ENCODE measurements around the gene TM4SF20. TPM values are rescaled to one million over a fixed set of nuclear protein-coding genes. Genes with fewer than 3 reads are reported as not detected.
A peak's percentile ranks its signal among the peaks of the same experiment; 100 is the strongest.
"Not testable (repeated sequence)": the region's sequence is repeated elsewhere in the genome, so short reads cannot be mapped to it uniquely, and the experiment has no call there.

The TM4SF20 gene
- polyA plus RNA-seq, 3 donors, result not detected

GRCh38 chr2:227365833-227366232 is 13.3 kb downstream of the TM4SF20 start:
- Histone ChIP-seq H3K36me3 (replicated peaks in 1 of 2; ENCODE audit: control insufficient read depth in 1 of 2, insufficient read depth in 2 of 2, low read length in 2 of 2) (peaks cover 0 to 9% of the 10 kb centered on the region in 2 donors), H4K20me1 (ENCODE audit: insufficient read depth, low read length) (no peaks in the 10 kb centered on the region), H2AFZ (ENCODE audit: insufficient read depth, low read depth, low read length, poor library complexity, severe bottlenecking) (no peak overlapping the region), H3K79me2 (ENCODE audit: insufficient read depth, low read length) (no peaks in the 10 kb centered on the region), H3K27ac (ENCODE audit: low read depth in 1 of 2, low read length in 2 of 2) (no peak overlapping the region), H3K4me3 (replicated peaks in 1 of 3; ENCODE audit: low read depth in 2 of 3, low read length in 3 of 3) (no peak overlapping the region), H3K4me2 (replicated peaks; ENCODE audit: extremely low read depth, low read length, poor library complexity, severe bottlenecking) (no peak overlapping the region), H3K9me3 (replicated peaks in 1 of 2; ENCODE audit: control insufficient read depth in 1 of 2, insufficient read depth in 1 of 2, low read length in 2 of 2) (no peaks in the 10 kb centered on the region), H3K4me1 (ENCODE audit: control insufficient read depth in 1 of 2, insufficient read depth in 2 of 2, low read length in 2 of 2) (peaks cover 44 to 45% of the 10 kb centered on the region in 2 donors), H3K9ac (ENCODE audit: insufficient read depth, low read length, poor library complexity, severe bottlenecking) (no peak overlapping the region), H3K27me3 (ENCODE audit: control insufficient read depth in 2 of 2, insufficient read depth in 2 of 2, low read length in 2 of 2) (no peaks in the 10 kb centered on the region)
- no peaks in the 10 kb centered on the region for H3K9me3 Mint-ChIP-seq
- peaks cover 0 to 2% (median 0%) of the 10 kb centered on the region in 3 donors for H3K27me3 Mint-ChIP-seq (ENCODE audit: low read depth in 3 of 3)
- H3K27ac Mint-ChIP-seq, result peak overlapping the region in 2 of 7 donors; percentile 6 to 98
- no peak for TF ChIP-seq CTCF (IDR thresholded peaks at IDR 0.05)
- no peak overlapping the region for H3K4me3 Mint-ChIP-seq
- intact Hi-C loops (cut with micrococcal nuclease), result loop anchor here (2.0 to 10.0 kb wide), 3 partner anchors 19 to 109 kb away; partner anchors contain the start of gene AGFG1 (in 2 of the 2)
- peaks cover 41% of the 10 kb centered on the region for H3K4me1 Mint-ChIP-seq
- H3K36me3 Mint-ChIP-seq, result peaks cover 4 to 6% of the 10 kb centered on the region in 2 donors
- no CpG with 5 or more reads among the region's 3 CpGs for WGBS (ENCODE audit: insufficient coverage)
- no peak for DNase-seq

DNA sequence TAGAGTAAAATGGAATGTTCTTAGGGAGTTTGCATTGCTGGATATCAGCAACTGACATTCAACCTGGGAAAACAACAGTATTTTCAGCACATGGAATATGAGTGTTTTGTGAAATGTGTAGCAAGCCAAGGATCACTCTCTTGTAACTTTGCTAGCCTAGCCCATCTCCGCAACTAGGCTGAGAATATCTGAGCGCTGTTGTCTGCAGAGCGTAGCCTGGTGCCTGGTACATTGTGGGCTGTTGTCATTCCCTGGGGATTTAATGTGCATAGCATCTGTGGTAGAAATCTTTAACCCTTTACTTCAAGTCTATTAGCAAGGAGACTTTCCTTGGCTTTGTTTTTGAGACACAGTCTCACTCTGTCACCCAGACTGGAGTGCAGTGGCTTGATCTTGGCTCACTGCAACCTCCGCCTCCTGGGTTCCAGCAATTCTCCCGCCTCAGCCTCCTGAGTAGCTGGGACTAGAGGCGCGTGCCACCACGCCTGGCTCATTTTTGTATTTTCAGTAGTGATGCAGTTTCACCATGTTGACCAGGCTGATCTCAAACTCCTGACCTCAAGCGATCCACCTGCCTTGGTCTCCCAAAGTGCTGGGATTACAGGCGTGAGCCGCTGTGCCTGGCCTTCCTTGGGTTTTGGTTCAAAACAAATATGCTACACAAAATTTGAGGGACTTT is 14.4 kb downstream of the TM4SF20 start:
- H3K36me3 ChIP-seq (replicated peaks in 1 of 2; ENCODE audit: control insufficient read depth in 1 of 2, insufficient read depth in 2 of 2, low read length in 2 of 2), result peaks cover 0 to 20% of the 10 kb centered on the region in 2 donors
- H3K79me2 ChIP-seq (ENCODE audit: insufficient read depth, low read length); H3K9me3 ChIP-seq (replicated peaks in 1 of 2; ENCODE audit: control insufficient read depth in 1 of 2, insufficient read depth in 1 of 2, low read length in 2 of 2); H3K27me3 Mint-ChIP-seq (ENCODE audit: low read depth in 3 of 3); H4K20me1 ChIP-seq (ENCODE audit: insufficient read depth, low read length); H3K27me3 ChIP-seq (ENCODE audit: control insufficient read depth in 2 of 2, insufficient read depth in 2 of 2, low read length in 2 of 2); H3K9me3 Mint-ChIP-seq; H3K4me3 Mint-ChIP-seq; DNase-seq; H2AFZ ChIP-seq (ENCODE audit: insufficient read depth, low read depth, low read length, poor library complexity, severe bottlenecking); H3K4me3 ChIP-seq (replicated peaks in 1 of 3; ENCODE audit: low read depth in 2 of 3, low read length in 3 of 3); H3K27ac ChIP-seq (ENCODE audit: low read depth in 1 of 2, low read length in 2 of 2); H3K4me2 ChIP-seq (replicated peaks; ENCODE audit: extremely low read depth, low read length, poor library complexity, severe bottlenecking); H3K9ac ChIP-seq (ENCODE audit: insufficient read depth, low read length, poor library complexity, severe bottlenecking): not testable (repeated sequence)
- peaks cover 12 to 17% of the 10 kb centered on the region in 2 donors for H3K36me3 Mint-ChIP-seq
- peaks cover 34 to 36% of the 10 kb centered on the region in 2 donors for H3K4me1 ChIP-seq (ENCODE audit: control insufficient read depth in 1 of 2, insufficient read depth in 2 of 2, low read length in 2 of 2)
- WGBS (ENCODE audit: insufficient coverage), result 100% methylated on average over 6 of the region's 11 CpGs
- H3K27ac Mint-ChIP-seq, result peak overlapping the region in 1 of 7 donors; percentile 35
- peaks cover 31% of the 10 kb centered on the region for H3K4me1 Mint-ChIP-seq
- intact Hi-C loops (cut with micrococcal nuclease), result loop anchor here (5.0 to 10.0 kb wide), 2 partner anchors 108 to 110 kb away; partner anchors contain the start of gene AGFG1 (in 2 of the 2)
